GM23338 (cell line): ENCODE results near the gene CCL7. TPM values are rescaled to one million over a fixed set of nuclear protein-coding genes. Genes with fewer than 3 reads are reported as not detected.

Experiments used
- ATAC-seq: fragments of 200-7000 bp; cut with Tn5 transposase; 3 replicates; pipeline ENCODE4 v1.9.1; 2020
- DNase-seq: peaks from one replicate; pipeline ENCODE4 v3.0.0-alpha.2; 2015; ENCODE audit warnings: low spot score
- H2AFZ ChIP-seq: fragments of 200-600 bp; sonication (generic); 2 replicates; pipeline ENCODE4 v1.8.0; 2016; ENCODE audit warnings: antibody characterized with exemption, mild to moderate bottlenecking, moderate library complexity
- H3F3A ChIP-seq: fragments of 200-600 bp; sonication (generic); replicated peaks from 2 replicates; pipeline ENCODE4 v1.8.0; 2017; ENCODE audit warnings: antibody characterized with exemption, mixed run types, low read depth
- H3K27ac ChIP-seq: fragments of 200-600 bp; sonication (generic); 2 replicates; pipeline ENCODE4 v1.6.1; 2016; ENCODE audit warnings: low read depth
- H3K27me3 ChIP-seq: fragments of 200-600 bp; sonication (generic); 2 replicates; pipeline ENCODE4 v1.8.0; 2016; ENCODE audit warnings: mild to moderate bottlenecking, mixed run types, moderate library complexity; ENCODE audit not compliant: insufficient read depth
- H3K36me3 ChIP-seq: fragments of 200-600 bp; sonication (generic); 2 replicates; pipeline ENCODE4 v1.8.0; 2016; ENCODE audit warnings: mild to moderate bottlenecking; ENCODE audit not compliant: insufficient read depth
- H3K4me1 ChIP-seq: fragments of 200-600 bp; sonication (generic); 2 replicates; pipeline ENCODE4 v1.8.0; 2016; ENCODE audit warnings: mild to moderate bottlenecking, moderate library complexity; ENCODE audit not compliant: insufficient read depth
- H3K4me2 ChIP-seq: fragments of 200-600 bp; sonication (generic); 2 replicates; pipeline ENCODE4 v1.7.1; 2017; ENCODE audit warnings: mixed run types
- H3K4me3 ChIP-seq: fragments of 200-600 bp; sonication (generic); 2 replicates; pipeline ENCODE4 v1.6.1; 2016; ENCODE audit warnings: mixed run types
- H3K79me2 ChIP-seq: fragments of 200-600 bp; sonication (generic); replicated peaks from 2 replicates; pipeline ENCODE4 v1.8.0; 2017; ENCODE audit warnings: mild to moderate bottlenecking; ENCODE audit not compliant: insufficient read depth
- H3K9me2 ChIP-seq: fragments of 200-600 bp; sonication (generic); 2 replicates; pipeline ENCODE4 v1.8.0; 2017; ENCODE audit not compliant: insufficient read depth
- H4K20me1 ChIP-seq: fragments of 200-600 bp; sonication (generic); replicated peaks from 2 replicates; pipeline ENCODE4 v1.8.0; 2017; ENCODE audit warnings: mild to moderate bottlenecking; ENCODE audit not compliant: insufficient read depth
- H3K27ac Mint-ChIP-seq: 2 replicates; pipeline ENCODE4 v1.8.0; 2020; ENCODE audit warnings: inconsistent platforms, mild to moderate bottlenecking, moderate library complexity, mixed read lengths
- H3K27me3 Mint-ChIP-seq: 3 replicates; pipeline ENCODE4 v1.8.0; 2022; ENCODE audit warnings: low read depth, mild to moderate bottlenecking, moderate library complexity, mixed read lengths, inconsistent platforms; ENCODE audit not compliant: insufficient read depth, poor library complexity
- H3K36me3 Mint-ChIP-seq: 3 replicates; pipeline ENCODE4 v1.8.0; 2021; ENCODE audit warnings: low read depth, mild to moderate bottlenecking, inconsistent platforms, moderate library complexity, mixed read lengths
- H3K4me1 Mint-ChIP-seq: 3 replicates; pipeline ENCODE4 v1.8.0; 2020; ENCODE audit warnings: mild to moderate bottlenecking, inconsistent platforms, mixed read lengths
- H3K4me3 Mint-ChIP-seq: 3 replicates; pipeline ENCODE4 v1.8.0; 2021; ENCODE audit warnings: moderate library complexity, mild to moderate bottlenecking, inconsistent platforms, mixed read lengths
- H3K9me3 Mint-ChIP-seq: 3 replicates; pipeline ENCODE4 v1.8.0; 2020; ENCODE audit warnings: moderate library complexity, mild to moderate bottlenecking, inconsistent platforms, mixed read lengths
- CREB1 ChIP-seq: fragments of 250-450 bp; sonication (Bioruptor Pico); IDR thresholded peaks from 2 replicates; pipeline ENCODE4 v1.5.0; 2020; ENCODE audit warnings: low read depth, mild to moderate bottlenecking, moderate library complexity
- NANOG ChIP-seq: IDR thresholded peaks from 2 replicates; pipeline ENCODE4 v1.6.1; 2016; ENCODE audit warnings: antibody characterized with exemption, borderline replicate concordance
- POLR2AphosphoS5 ChIP-seq: IDR thresholded peaks from 2 replicates; pipeline ENCODE4 v1.6.1; 2016; ENCODE audit warnings: antibody characterized with exemption, low read depth
- STAT1 ChIP-seq: IDR thresholded peaks from one replicate; pipeline ENCODE4 v1.6.1; 2016; ENCODE audit warnings: antibody characterized with exemption; ENCODE audit not compliant: unreplicated experiment
- ZNF462 ChIP-seq: fragments of 250-450 bp; sonication (Bioruptor Pico); IDR thresholded peaks from 2 replicates; pipeline ENCODE4 v1.5.0; 2020; ENCODE audit warnings: mild to moderate bottlenecking, moderate library complexity
- polyA plus RNA-seq: library from polyadenylated mRNA; unstranded; fragments of >200 nt; fragmentation: Nextera tagmentation; extraction: Ambion mirVana; gene quantifications from 2 replicates; pipeline ENCODE4 v1.2.1, GENCODE V29; 2016
- total RNA-seq: library from RNA; depleted of rRNA; stranded (reverse); fragments of >200 nt; shearing (Covaris generic); gene quantifications from 2 replicates; pipeline ENCODE4 v1.2.3, GENCODE V29; 2014
- TF ChIP-seq, protein P1 (sequence below): IDR thresholded peaks from 2 replicates; pipeline ENCODE4 v1.6.1; 2016; ENCODE audit warnings: antibody characterized with exemption
- TF ChIP-seq, protein P2 (sequence below), 2 experiments: fragments of 200-600 bp in 1 of 2; sonication (generic) in 1 of 2; conservative IDR thresholded peaks; 2 replicates each; pipeline versions ENCODE4 v1.5.1 to v1.6.1; 2016 to 2017; ENCODE audit warnings: antibody characterized with exemption in 2 of 2, low read depth in 2 of 2, mild to moderate bottlenecking in 2 of 2, moderate library complexity in 1 of 2

The CCL7 gene
- total and polyA plus RNA-seq, 2 experiments from 2014 or later, result not detected

DNA sequence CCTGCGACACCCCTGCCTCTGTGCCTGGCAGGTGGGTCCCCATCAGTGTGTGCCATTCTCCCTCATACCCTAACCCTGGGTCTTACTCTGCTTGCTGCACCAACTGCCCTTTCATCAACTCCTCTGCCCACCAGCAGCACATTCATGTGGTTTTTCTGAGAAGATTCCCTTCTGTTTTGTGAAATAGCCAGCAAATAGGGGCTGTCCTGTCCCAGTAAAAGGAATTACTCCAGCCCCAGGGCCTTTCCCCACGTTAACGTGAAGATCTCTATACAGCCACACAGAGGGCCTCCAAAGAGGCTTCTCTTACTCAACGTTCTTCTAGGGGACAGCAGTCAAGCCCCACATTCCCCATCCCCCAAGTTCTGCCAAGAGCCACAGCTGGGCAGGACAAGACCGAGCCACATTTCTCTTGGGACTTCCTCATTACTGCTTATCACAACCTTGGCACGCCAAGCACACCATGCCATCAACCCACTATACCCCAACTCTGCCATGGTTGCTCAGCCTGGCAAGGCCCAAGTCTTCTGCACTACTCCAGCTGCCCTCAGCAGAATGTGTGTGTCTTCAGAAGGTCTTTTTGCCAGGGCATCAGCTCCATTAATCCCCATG is 33.6 kb upstream of the CCL7 start (continued):
- TF ChIP-seq ZNF462 (no peak), POLR2AphosphoS5 (no peak), NANOG (no peak)
- TF ChIP-seq, protein P1, sequence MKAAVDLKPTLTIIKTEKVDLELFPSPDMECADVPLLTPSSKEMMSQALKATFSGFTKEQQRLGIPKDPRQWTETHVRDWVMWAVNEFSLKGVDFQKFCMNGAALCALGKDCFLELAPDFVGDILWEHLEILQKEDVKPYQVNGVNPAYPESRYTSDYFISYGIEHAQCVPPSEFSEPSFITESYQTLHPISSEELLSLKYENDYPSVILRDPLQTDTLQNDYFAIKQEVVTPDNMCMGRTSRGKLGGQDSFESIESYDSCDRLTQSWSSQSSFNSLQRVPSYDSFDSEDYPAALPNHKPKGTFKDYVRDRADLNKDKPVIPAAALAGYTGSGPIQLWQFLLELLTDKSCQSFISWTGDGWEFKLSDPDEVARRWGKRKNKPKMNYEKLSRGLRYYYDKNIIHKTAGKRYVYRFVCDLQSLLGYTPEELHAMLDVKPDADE, result no peak

GRCh38 chr17:34237458-34237857 is 32.6 kb upstream of the CCL7 start:
- Histone ChIP-seq H3K27me3 (no peaks in the 10 kb centered on the region), H3K4me3 (no peak overlapping the region), H4K20me1 (no peaks in the 10 kb centered on the region), H3K27ac (no peak overlapping the region), H3K9me2 (no peaks in the 10 kb centered on the region), H3K4me2 (no peak overlapping the region), H3K4me1 (peaks cover 5% of the 10 kb centered on the region), H3K79me2 (no peaks in the 10 kb centered on the region), H3K36me3 (no peaks in the 10 kb centered on the region), H2AFZ (no peak overlapping the region), H3F3A (no peaks in the 10 kb centered on the region)
- ATAC-seq, result no peak
- Mint-ChIP-seq H3K27ac (no peak overlapping the region), H3K36me3 (no peaks in the 10 kb centered on the region), H3K27me3 (peaks cover 7% of the 10 kb centered on the region), H3K9me3 (no peaks in the 10 kb centered on the region), H3K4me1 (peaks cover 16% of the 10 kb centered on the region), H3K4me3 (no peak overlapping the region)
- no peak for DNase-seq
- TF ChIP-seq NANOG (no peak), CREB1 (CRISPR knock-in tag) (no peak), STAT1 (no peak)
- TF ChIP-seq, protein P2, sequence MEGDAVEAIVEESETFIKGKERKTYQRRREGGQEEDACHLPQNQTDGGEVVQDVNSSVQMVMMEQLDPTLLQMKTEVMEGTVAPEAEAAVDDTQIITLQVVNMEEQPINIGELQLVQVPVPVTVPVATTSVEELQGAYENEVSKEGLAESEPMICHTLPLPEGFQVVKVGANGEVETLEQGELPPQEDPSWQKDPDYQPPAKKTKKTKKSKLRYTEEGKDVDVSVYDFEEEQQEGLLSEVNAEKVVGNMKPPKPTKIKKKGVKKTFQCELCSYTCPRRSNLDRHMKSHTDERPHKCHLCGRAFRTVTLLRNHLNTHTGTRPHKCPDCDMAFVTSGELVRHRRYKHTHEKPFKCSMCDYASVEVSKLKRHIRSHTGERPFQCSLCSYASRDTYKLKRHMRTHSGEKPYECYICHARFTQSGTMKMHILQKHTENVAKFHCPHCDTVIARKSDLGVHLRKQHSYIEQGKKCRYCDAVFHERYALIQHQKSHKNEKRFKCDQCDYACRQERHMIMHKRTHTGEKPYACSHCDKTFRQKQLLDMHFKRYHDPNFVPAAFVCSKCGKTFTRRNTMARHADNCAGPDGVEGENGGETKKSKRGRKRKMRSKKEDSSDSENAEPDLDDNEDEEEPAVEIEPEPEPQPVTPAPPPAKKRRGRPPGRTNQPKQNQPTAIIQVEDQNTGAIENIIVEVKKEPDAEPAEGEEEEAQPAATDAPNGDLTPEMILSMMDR (conservative IDR thresholded peaks at IDR 0.05; ENCODE audit: low read depth in 2 of 2), result no peak
- TF ChIP-seq, protein P1, result no peak
